Thyroid gland (tissue), 4 donors: ENCODE results near the gene H6PD. TPM values are rescaled to one million over a fixed set of nuclear protein-coding genes. Genes with fewer than 3 reads are reported as not detected.
"Not testable (repeated sequence)": the region's sequence is repeated elsewhere in the genome, so short reads cannot be mapped to it uniquely, and the experiment has no call there.

ENCODE experiments used
- DNase-seq, 2 donors: peaks; one replicate each; pipeline ENCODE4 v3.0.0-alpha.2; 2019
- H3K27ac ChIP-seq, 3 donors: fragments of 200-600 bp; sonication (generic); 1 replicate in 2 of 3; 2 replicates in 1 of 3; pipeline ENCODE4 v1.5.1; 2016 to 2019; ENCODE audit warnings: mild to moderate bottlenecking in 1 of 3, moderate library complexity in 1 of 3
- H3K27me3 ChIP-seq: fragments of 200-600 bp; sonication (generic); one replicate; pipeline ENCODE4 v1.5.1; 2019
- H3K36me3 ChIP-seq, 2 donors: fragments of 200-600 bp; sonication (generic); one replicate each; pipeline ENCODE4 v1.5.1; 2016 to 2019
- H3K4me1 ChIP-seq, 2 donors: fragments of 200-600 bp; sonication (generic); one replicate each; pipeline ENCODE4 v1.5.1; 2017 to 2019
- H3K4me3 ChIP-seq, 3 donors: fragments of 200-600 bp; sonication (generic); replicated peaks in 1 of 3; 1 replicate in 2 of 3; 2 replicates in 1 of 3; pipeline ENCODE4 v1.5.1; 2016; ENCODE audit warnings: mild to moderate bottlenecking in 1 of 3
- H3K9me3 ChIP-seq: fragments of 200-600 bp; sonication (generic); one replicate; pipeline ENCODE4 v1.5.1; 2017
- CTCF ChIP-seq, 6 experiments: fragments of 200-600 bp in 3 of 6; fragments of 450-650 bp in 3 of 6; sonication (generic) in 3 of 6; IDR thresholded peaks; one replicate each; pipeline ENCODE4 v1.5.1; 2016 to 2019; ENCODE audit warnings: antibody characterized with exemption in 6 of 6, mild to moderate bottlenecking in 2 of 6, inconsistent platforms in 1 of 6, moderate library complexity in 1 of 6
- POLR2A ChIP-seq, 2 donors: fragments of 450-650 bp; IDR thresholded peaks; one replicate each; pipeline ENCODE4 v1.6.1; 2017; ENCODE audit warnings: antibody characterized with exemption in 2 of 2, mild to moderate bottlenecking in 2 of 2, moderate library complexity in 1 of 2
- WGBS, 2 donors: methylation state at CpG; one replicate each; pipeline ENCODE4 v1.1.5; 2017; 5-methylcytosine and 5-hydroxymethylcytosine counted together
- intact Hi-C: fragments of 100-400 bp; cut with DNase I; formaldehyde crosslinking; loops from one replicate; pipeline ENCODE4 v1.15.1; 2023
- total RNA-seq, 4 donors: library from RNA; depleted of rRNA; stranded (reverse); fragments of >200 nt; gene quantifications; one replicate each; pipeline ENCODE4 v1.2.3, GENCODE V29; 2016

Gene H6PD
- total RNA-seq, 4 donors from 2014 or later, result 36.3 to 64.2 (median 43.6) TPM

GRCh38 chr1:9298282-9298681 lies 63.7 kb downstream of the H6PD start:
- Histone ChIP-seq H3K9me3 (no peaks in the 10 kb centered on the region), H3K4me1 (peaks cover 68 to 85% of the 10 kb centered on the region in 2 donors), H3K27me3 (no peaks in the 10 kb centered on the region), H3K36me3 (no peaks in the 10 kb centered on the region), H3K4me3 (no peak overlapping the region), H3K27ac (peak overlapping the region in 2 of 3 donors; percentile 62 to 72)
- WGBS, 2 donors, result 67 to 75% methylated on average over 3 of the region's 3 CpGs
- intact Hi-C loops, result no loop called here
- no peak for DNase-seq
- TF ChIP-seq CTCF (IDR thresholded peaks at IDR 0.05) (no peak), POLR2A (IDR thresholded peaks at IDR 0.05) (no peak)

- intact Hi-C loops, H3K36me3 ChIP-seq, H3K4me3 ChIP-seq, H3K27me3 ChIP-seq, H3K9me3 ChIP-seq: not testable (repeated sequence)
- peak; percentile 78 for DNase-seq
- H3K27ac ChIP-seq, result peak overlapping the region; percentile 63 to 95 (median 91)
- H3K4me1 ChIP-seq, result peaks cover 78 to 91% of the 10 kb centered on the region in 2 donors
- WGBS, 2 donors, result 82 to 86% methylated on average over 13 to 16 of the region's 16 CpGs
- TF ChIP-seq POLR2A (IDR thresholded peaks at IDR 0.05), result peak in 1 of 2 donors; percentile 55
Measured at GRCh38 chr1:9299571-9300541, 65.3 kb downstream of the H6PD start.

- Histone ChIP-seq H3K27me3 (no peaks in the 10 kb centered on the region), H3K9me3 (no peaks in the 10 kb centered on the region), H3K36me3 (no peaks in the 10 kb centered on the region), H3K4me1 (peaks cover 76 to 91% of the 10 kb centered on the region in 2 donors), H3K4me3 (no peak overlapping the region), H3K27ac (peak overlapping the region; percentile 91 to 95 (median 94))
- WGBS, 2 donors, result 83 to 92% methylated on average over 5 of the region's 6 CpGs
- intact Hi-C loops, result no loop called here
- no peak for DNase-seq
- no peak for TF ChIP-seq POLR2A (IDR thresholded peaks at IDR 0.05)
- TF ChIP-seq CTCF (IDR thresholded peaks at IDR 0.05), result no peak
Measured at GRCh38 chr1:9300573-9300972, 66.0 kb downstream of the H6PD start.

GRCh38 chr1:9302745-9303524 lies 68.4 kb downstream of the H6PD start:
- Histone ChIP-seq H3K4me1 (peaks cover 67 to 89% of the 10 kb centered on the region in 2 donors), H3K36me3 (no peaks in the 10 kb centered on the region), H3K27me3 (no peaks in the 10 kb centered on the region), H3K4me3 (no peak overlapping the region), H3K27ac (peak overlapping the region; percentile 91 to 95 (median 94)), H3K9me3 (no peaks in the 10 kb centered on the region)
- peak in 1 of 2 donors; percentile 65 for TF ChIP-seq POLR2A (IDR thresholded peaks at IDR 0.05)
- TF ChIP-seq CTCF (IDR thresholded peaks at IDR 0.05), result peak in 1 of 6 experiments; percentile 11
- intact Hi-C loops, result no loop called here
- DNase-seq, result peak; percentile 81 to 85
- WGBS, 2 donors, result 25 to 48% methylated on average over 9 of the region's 9 CpGs

- H3K27me3 ChIP-seq, result no peaks in the 10 kb centered on the region
- intact Hi-C loops, result no loop called here
- no peaks in the 10 kb centered on the region for H3K36me3 ChIP-seq
- DNase-seq, result no peak
- TF ChIP-seq POLR2A (IDR thresholded peaks at IDR 0.05) (no peak), CTCF (IDR thresholded peaks at IDR 0.05) (peak in 1 of 6 experiments; percentile 3)
- no peaks in the 10 kb centered on the region for H3K9me3 ChIP-seq
- peaks cover 61 to 89% of the 10 kb centered on the region in 2 donors for H3K4me1 ChIP-seq
- H3K27ac ChIP-seq, result peak overlapping the region; percentile 91 to 95 (median 92)
- WGBS, 2 donors, result 71 to 97% methylated on average over 4 to 5 of the region's 6 CpGs
- no peak overlapping the region for H3K4me3 ChIP-seq
Measured at GRCh38 chr1:9303916-9304315, 69.3 kb downstream of the H6PD start.
